Right kidney (tissue), 9 donors: ENCODE results near the gene SUMO4.

Source experiments
- DNase-seq: peaks from one replicate; pipeline ENCODE4 v3.0.0-alpha.2; 2016
- long read RNA-seq, 8 donors: transcript quantifications; one replicate each; lab custom pipeline, GENCODE V29; 2026

The SUMO4 gene
- long read RNA-seq, donor 1 = 0 reads
- long read RNA-seq, donor 2 = 0 reads
- long read RNA-seq, donor 3 = 0 reads
- long read RNA-seq, donor 4 = 0 reads
- long read RNA-seq, donor 5 = 0 reads
- long read RNA-seq, donor 6 = 0 reads
- long read RNA-seq, donor 7, partial matches to known transcripts = 0 of 1 reads
- long read RNA-seq, donor 7, other reads (novel, unspliced or antisense) = 0 of 1 reads
- long read RNA-seq, donor 8 = 0 reads

GRCh38 chr6:149400050-149400449, at the start of gene SUMO4:
SUMO4 (plus strand) TSS chr6:149400262; CDS start chr6:149400392, 130 bp downstream.
- DNase-seq = no peak

GRCh38 chr6:149354009-149354408, 46.1 kb upstream of the SUMO4 start:
- no peak for DNase-seq

- no peak for DNase-seq
Measured at GRCh38 chr6:149356081-149356750, 43.8 kb upstream of the SUMO4 start.

- DNase-seq = no peak
Measured at GRCh38 chr6:149357726-149358538, 42.1 kb upstream of the SUMO4 start.

GRCh38 chr6:149359440-149359839, 40.6 kb upstream of the SUMO4 start:
- DNase-seq = no peak

GRCh38 chr6:149360536-149360935, 39.5 kb upstream of the SUMO4 start:
- no peak for DNase-seq

GRCh38 chr6:149362289-149362688, 37.8 kb upstream of the SUMO4 start:
- no peak for DNase-seq

GRCh38 chr6:149363154-149363553, 36.9 kb upstream of the SUMO4 start:
- DNase-seq = no peak

GRCh38 chr6:149364557-149364956, 35.5 kb upstream of the SUMO4 start:
- no peak for DNase-seq

- DNase-seq = no peak
Measured at GRCh38 chr6:149365197-149365596, 34.9 kb upstream of the SUMO4 start.

GRCh38 chr6:149366267-149366921, 33.7 kb upstream of the SUMO4 start:
- no peak for DNase-seq

- no peak for DNase-seq
Measured at GRCh38 chr6:149368065-149368464, 32.0 kb upstream of the SUMO4 start.

- DNase-seq = no peak
Measured at GRCh38 chr6:149371154-149371553, 28.9 kb upstream of the SUMO4 start.

- DNase-seq = no peak
Measured at GRCh38 chr6:149372062-149372461, 28.0 kb upstream of the SUMO4 start.

GRCh38 chr6:149373511-149373910, 26.6 kb upstream of the SUMO4 start:
- DNase-seq = no peak

- no peak for DNase-seq
Measured at GRCh38 chr6:149379977-149380376, 20.1 kb upstream of the SUMO4 start.

- DNase-seq = no peak
Measured at GRCh38 chr6:149380523-149380922, 19.5 kb upstream of the SUMO4 start.

- DNase-seq = no peak
Measured at GRCh38 chr6:149383371-149383770, 16.7 kb upstream of the SUMO4 start.

GRCh38 chr6:149384464-149384863, 15.6 kb upstream of the SUMO4 start:
- no peak for DNase-seq

GRCh38 chr6:149385998-149386646, 13.9 kb upstream of the SUMO4 start:
- DNase-seq = no peak

GRCh38 chr6:149387779-149388512, 12.1 kb upstream of the SUMO4 start:
- DNase-seq = no peak
